ENCODE results near the gene CCDC197.

CCDC197 gene

GRCh38 chr14:93962701-93963601 is 34.1 kb upstream of the CCDC197 start:
- Histone ChIP-seq H4K20me1 (ENCODE audit: insufficient read depth, low read length) (no peaks in the 10 kb centered on the region), H3K27ac (ENCODE audit: low read length) (peak overlapping the region; percentile 79), H3K27me3 (ENCODE audit: low read depth, low read length) (peaks cover 23% of the 10 kb centered on the region)

DNA sequence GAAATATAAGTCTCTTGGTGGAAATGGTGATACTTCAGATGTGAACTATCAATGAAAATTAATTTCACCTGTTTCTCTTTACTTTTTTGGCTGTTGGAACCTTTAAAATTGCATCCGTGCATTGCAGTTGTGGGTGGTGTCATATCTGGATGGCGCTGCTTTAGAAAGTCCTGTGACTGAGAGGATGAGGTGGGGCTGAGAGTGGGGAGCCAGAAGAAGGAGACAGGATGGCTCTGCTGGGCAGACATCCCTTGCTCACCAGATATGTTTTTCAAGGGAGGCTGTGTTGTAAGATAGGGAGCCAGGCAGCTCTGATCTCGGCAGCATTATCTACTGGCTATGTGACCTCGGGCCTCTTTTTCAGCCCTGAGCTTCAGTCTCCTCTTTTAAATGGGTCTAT is 33.4 kb upstream of the CCDC197 start:
- Histone ChIP-seq H3K9me3 (ENCODE audit: insufficient read depth, low read length) (no peaks in the 10 kb centered on the region), H2AFZ (ENCODE audit: low read depth, low read length) (no peak overlapping the region), H3K36me3 (replicated peaks; ENCODE audit: low read depth, low read length) (no peaks in the 10 kb centered on the region), H3K4me1 (ENCODE audit: low read length) (peaks cover 95% of the 10 kb centered on the region), H3K79me2 (ENCODE audit: low read length) (no peaks in the 10 kb centered on the region), H3K4me3 (ENCODE audit: low read length) (no peak overlapping the region), H3K9ac (ENCODE audit: low read length) (peak overlapping the region; percentile 65; the same call in 1 of the 2 replicates), H3K27ac (ENCODE audit: low read length) (peak overlapping the region; percentile 79), H3K27me3 (ENCODE audit: low read depth, low read length) (peaks cover 23% of the 10 kb centered on the region), H4K20me1 (ENCODE audit: insufficient read depth, low read length) (no peaks in the 10 kb centered on the region), H3K4me2 (ENCODE audit: low read length) (peak overlapping the region; percentile 68; the same call in 1 of the 2 replicates)
- TF ChIP-seq CTCF (IDR thresholded peaks at IDR 0.05; ENCODE audit: low read depth, low read length) (no peak), EZH2phosphoT487 (IDR thresholded peaks at IDR 0.05; ENCODE audit: low read depth) (no peak)

More at GRCh38 chr14:93962701-93963601, 34.1 kb upstream of the CCDC197 start:
- H3K9ac ChIP-seq (ENCODE audit: low read length): peak overlapping the region; percentile 65
- H3K4me2 ChIP-seq (ENCODE audit: low read length): peak overlapping the region; percentile 68
- H3K79me2 ChIP-seq (ENCODE audit: low read length): no peaks in the 10 kb centered on the region
- H3K36me3 ChIP-seq (replicated peaks; ENCODE audit: low read depth, low read length): no peaks in the 10 kb centered on the region
- H3K4me1 ChIP-seq (ENCODE audit: low read length): peaks cover 95% of the 10 kb centered on the region
- H2AFZ ChIP-seq (ENCODE audit: low read depth, low read length): 0 out of 2 replicates have a peak overlapping the region, but pooled peaks have one; percentile 6
- peak overlapping the region; percentile 47 for H3K4me3 ChIP-seq (ENCODE audit: low read length)
- TF ChIP-seq CTCF (IDR thresholded peaks at IDR 0.05; ENCODE audit: low read depth, low read length): no peak
- TF ChIP-seq EZH2phosphoT487 (IDR thresholded peaks at IDR 0.05; ENCODE audit: low read depth): no peak
- no peaks in the 10 kb centered on the region for H3K9me3 ChIP-seq (ENCODE audit: insufficient read depth, low read length)

DNA sequence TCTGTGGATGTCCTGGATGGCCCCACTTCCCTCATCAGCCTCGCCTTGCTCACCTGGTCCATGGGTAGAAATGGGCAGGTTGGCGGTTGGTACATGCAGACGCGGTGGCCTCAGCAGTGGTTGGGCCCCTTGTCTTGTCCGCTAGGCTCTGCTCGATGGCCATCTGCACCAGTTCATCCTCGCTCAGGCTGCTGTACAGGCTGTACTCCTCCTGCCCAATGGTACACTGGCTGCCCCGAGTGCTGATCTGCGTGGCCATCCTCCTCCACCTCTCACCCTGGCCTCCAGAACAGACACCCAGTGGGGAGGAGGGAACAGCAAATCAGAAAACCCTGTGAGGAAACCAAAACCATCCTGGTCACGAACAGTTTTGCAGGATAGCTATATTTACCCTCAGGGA is 32.8 kb upstream of the CCDC197 start:
- no peaks in the 10 kb centered on the region for H3K9me3 ChIP-seq (ENCODE audit: insufficient read depth, low read length)
- no peaks in the 10 kb centered on the region for H4K20me1 ChIP-seq (ENCODE audit: insufficient read depth, low read length)
- no peak overlapping the region for H3K27ac ChIP-seq (ENCODE audit: low read length)
- H3K9ac ChIP-seq (ENCODE audit: low read length): no peak overlapping the region
- H3K4me2 ChIP-seq (ENCODE audit: low read length): no peak overlapping the region
- no peak for TF ChIP-seq CTCF (IDR thresholded peaks at IDR 0.05; ENCODE audit: low read depth, low read length)
- no peak for TF ChIP-seq EZH2phosphoT487 (IDR thresholded peaks at IDR 0.05; ENCODE audit: low read depth)
- no peak overlapping the region for H3K4me3 ChIP-seq (ENCODE audit: low read length)
- no peak overlapping the region for H2AFZ ChIP-seq (ENCODE audit: low read depth, low read length)
- H3K27me3 ChIP-seq (ENCODE audit: low read depth, low read length): peaks cover 23% of the 10 kb centered on the region
- no peaks in the 10 kb centered on the region for H3K36me3 ChIP-seq (replicated peaks; ENCODE audit: low read depth, low read length)
- no peaks in the 10 kb centered on the region for H3K79me2 ChIP-seq (ENCODE audit: low read length)
- H3K4me1 ChIP-seq (ENCODE audit: low read length): peaks cover 95% of the 10 kb centered on the region

GRCh38 chr14:93964820-93965286 is 32.2 kb upstream of the CCDC197 start:
- no peaks in the 10 kb centered on the region for H3K9me3 ChIP-seq (ENCODE audit: insufficient read depth, low read length)
- no peak overlapping the region; the same call in 1 of the 2 replicates for H3K27ac ChIP-seq (ENCODE audit: low read length)
- no peak overlapping the region for H3K4me3 ChIP-seq (ENCODE audit: low read length)
- H3K9ac ChIP-seq (ENCODE audit: low read length): no peak overlapping the region
- H3K36me3 ChIP-seq (replicated peaks; ENCODE audit: low read depth, low read length): no peaks in the 10 kb centered on the region
- H3K4me2 ChIP-seq (ENCODE audit: low read length): no peak overlapping the region
- peaks cover 27% of the 10 kb centered on the region for H3K27me3 ChIP-seq (ENCODE audit: low read depth, low read length)
- H4K20me1 ChIP-seq (ENCODE audit: insufficient read depth, low read length): no peaks in the 10 kb centered on the region
- no peaks in the 10 kb centered on the region for H3K79me2 ChIP-seq (ENCODE audit: low read length)
- no peak overlapping the region for H2AFZ ChIP-seq (ENCODE audit: low read depth, low read length)
- peaks cover 96% of the 10 kb centered on the region for H3K4me1 ChIP-seq (ENCODE audit: low read length)
- no peak for TF ChIP-seq EZH2phosphoT487 (IDR thresholded peaks at IDR 0.05; ENCODE audit: low read depth)
- TF ChIP-seq CTCF (IDR thresholded peaks at IDR 0.05; ENCODE audit: low read depth, low read length): no peak
